MCF 10A (cell line): Measurements from ENCODE around the gene KAT7. TPM values are rescaled to one million over a fixed set of nuclear protein-coding genes. Genes with fewer than 3 reads are reported as not detected.

Experiments used
- BruUV-seq: library from RNA; stranded (reverse); fragments of 400-500 nt; replicated peaks from 2 replicates; lab custom pipeline; 2021; lab: Mats Ljungman, UMichigan
- CTCF ChIA-PET: fragments of 300-600 bp; sonication (Branson Sonifier 250); formaldehyde crosslinking; extraction: SDS; loops from one replicate; lab custom pipeline; 2021; ENCODE audit warnings: antibody characterized with exemption, inconsistent platforms; lab: Yijun Ruan, JAX
- POLR2A ChIA-PET: fragments of 300-600, 350-650 bp; sonication (Branson Sonifier 250); formaldehyde crosslinking; extraction: SDS; loops from one replicate; lab custom pipeline; 2020; ENCODE audit warnings: antibody characterized with exemption, inconsistent platforms; lab: Yijun Ruan, JAX
- DNase-seq: peaks from one replicate; pipeline ENCODE4 v3.0.0-alpha.2; 2018; ENCODE audit not compliant: unreplicated experiment
- H3K27ac Mint-ChIP-seq: one replicate; pipeline ENCODE4 v1.8.0; 2022; ENCODE audit warnings: mild to moderate bottlenecking, low read depth, mixed read lengths; ENCODE audit not compliant: unreplicated experiment
- H3K27me3 Mint-ChIP-seq: one replicate; pipeline ENCODE4 v1.8.0; 2022; ENCODE audit warnings: mixed read lengths; ENCODE audit not compliant: insufficient read depth, unreplicated experiment
- H3K36me3 Mint-ChIP-seq: one replicate; pipeline ENCODE4 v1.8.0; 2022; ENCODE audit warnings: mild to moderate bottlenecking, moderate library complexity, mixed read lengths; ENCODE audit not compliant: insufficient read depth, unreplicated experiment
- H3K4me1 Mint-ChIP-seq: one replicate; pipeline ENCODE4 v1.8.0; 2022; ENCODE audit warnings: mixed read lengths; ENCODE audit not compliant: insufficient read depth, unreplicated experiment
- H3K4me3 Mint-ChIP-seq: one replicate; pipeline ENCODE4 v1.8.0; 2022; ENCODE audit warnings: mild to moderate bottlenecking, moderate library complexity, mixed read lengths; ENCODE audit not compliant: unreplicated experiment
- H3K9me3 Mint-ChIP-seq: one replicate; pipeline ENCODE4 v1.8.0; 2022; ENCODE audit warnings: mixed read lengths; ENCODE audit not compliant: unreplicated experiment
- intact Hi-C: fragments of 100-400 bp; cut with micrococcal nuclease; formaldehyde crosslinking; loops from 2 replicates; pipeline ENCODE4 v1.14.1; 2022
- total RNA-seq: library from RNA; stranded (reverse); gene quantifications from 2 replicates; pipeline ENCODE4 v1.2.3, GENCODE V29; 2022
- TF ChIP-seq, protein P1 (sequence below): fragments of 200-600 bp; IDR thresholded peaks from one replicate; pipeline ENCODE4 v1.8.0; 2022; ENCODE audit warnings: antibody characterized with exemption, mild to moderate bottlenecking; ENCODE audit not compliant: unreplicated experiment

KAT7 gene
- total RNA-seq, 1 experiment from 2014 or later, result 53.7 TPM

DNA sequence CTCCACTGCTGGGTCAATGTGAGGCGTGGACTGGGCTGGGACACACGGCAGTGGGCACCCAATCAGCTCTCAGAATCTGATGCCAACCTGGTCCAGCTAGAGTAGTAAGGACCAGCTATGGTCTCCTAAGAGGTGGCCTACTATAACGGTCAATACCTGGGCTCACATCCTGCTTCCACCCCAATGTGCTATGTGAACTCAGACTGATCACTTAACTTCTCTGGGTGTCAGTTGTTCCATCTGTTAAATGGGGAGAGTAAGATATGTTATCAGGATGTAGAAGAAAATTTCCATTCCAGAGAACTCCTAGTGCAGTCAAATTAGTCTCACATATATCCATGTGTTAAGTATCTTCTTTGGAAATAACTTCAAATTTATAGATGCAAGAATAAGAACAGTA is 38.8 kb upstream of the KAT7 start:
- intact Hi-C loops, result no loop called here
- no TSS peak for BruUV-seq
- TF ChIP-seq, protein P1, sequence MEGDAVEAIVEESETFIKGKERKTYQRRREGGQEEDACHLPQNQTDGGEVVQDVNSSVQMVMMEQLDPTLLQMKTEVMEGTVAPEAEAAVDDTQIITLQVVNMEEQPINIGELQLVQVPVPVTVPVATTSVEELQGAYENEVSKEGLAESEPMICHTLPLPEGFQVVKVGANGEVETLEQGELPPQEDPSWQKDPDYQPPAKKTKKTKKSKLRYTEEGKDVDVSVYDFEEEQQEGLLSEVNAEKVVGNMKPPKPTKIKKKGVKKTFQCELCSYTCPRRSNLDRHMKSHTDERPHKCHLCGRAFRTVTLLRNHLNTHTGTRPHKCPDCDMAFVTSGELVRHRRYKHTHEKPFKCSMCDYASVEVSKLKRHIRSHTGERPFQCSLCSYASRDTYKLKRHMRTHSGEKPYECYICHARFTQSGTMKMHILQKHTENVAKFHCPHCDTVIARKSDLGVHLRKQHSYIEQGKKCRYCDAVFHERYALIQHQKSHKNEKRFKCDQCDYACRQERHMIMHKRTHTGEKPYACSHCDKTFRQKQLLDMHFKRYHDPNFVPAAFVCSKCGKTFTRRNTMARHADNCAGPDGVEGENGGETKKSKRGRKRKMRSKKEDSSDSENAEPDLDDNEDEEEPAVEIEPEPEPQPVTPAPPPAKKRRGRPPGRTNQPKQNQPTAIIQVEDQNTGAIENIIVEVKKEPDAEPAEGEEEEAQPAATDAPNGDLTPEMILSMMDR, result no peak
- Mint-ChIP-seq H3K36me3 (no peaks in the 10 kb centered on the region), H3K27ac (no peak overlapping the region), H3K27me3 (no peaks in the 10 kb centered on the region), H3K9me3 (no peaks in the 10 kb centered on the region), H3K4me1 (no peaks in the 10 kb centered on the region), H3K4me3 (no peak overlapping the region)
- ChIA-PET CTCF (no interaction called here), POLR2A (interaction anchor here (0.8 kb wide), 1 partner anchor 18 kb away, joined by 3 read pairs; no protein-coding TSS in a partner anchor)
- no peak for DNase-seq

DNA sequence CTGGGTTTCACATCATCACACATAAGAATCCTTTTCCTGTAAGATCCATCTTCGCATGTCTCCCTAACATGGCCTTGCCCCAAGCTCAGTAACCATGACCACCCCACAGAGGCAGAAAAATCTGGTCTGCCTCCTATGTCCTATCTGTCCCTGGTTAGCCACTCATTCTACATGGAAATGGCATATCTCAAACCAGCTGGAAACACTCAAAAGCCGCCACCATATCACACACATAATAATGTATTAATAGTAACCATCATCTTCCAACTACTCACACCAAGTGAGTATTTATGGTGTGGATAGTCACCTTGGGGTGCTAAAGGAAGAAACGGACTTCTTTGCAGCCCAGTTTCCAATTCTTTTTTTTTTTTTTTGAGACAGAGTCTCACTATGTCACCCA is 36.0 kb upstream of the KAT7 start:
- H3K36me3 Mint-ChIP-seq, result no peaks in the 10 kb centered on the region
- no peak overlapping the region for H3K27ac Mint-ChIP-seq

GRCh38 chr17:49753959-49754391 is 34.5 kb upstream of the KAT7 start:
- CTCF ChIA-PET, result no interaction called here
- intact Hi-C loops, result no loop called here
- Mint-ChIP-seq H3K4me3 (no peak overlapping the region), H3K27me3 (no peaks in the 10 kb centered on the region), H3K36me3 (no peaks in the 10 kb centered on the region), H3K9me3 (no peaks in the 10 kb centered on the region), H3K27ac (no peak overlapping the region), H3K4me1 (no peaks in the 10 kb centered on the region)
- no TSS peak for BruUV-seq
- no peak for DNase-seq
- TF ChIP-seq, protein P1, result no peak
- POLR2A ChIA-PET, result no interaction called here

More for the DNA sequence above, 36.0 kb upstream of the KAT7 start:
- intact Hi-C loops, result no loop called here
- BruUV-seq, result no TSS peak
- POLR2A ChIA-PET, result no interaction called here
- H3K9me3 Mint-ChIP-seq, result no peaks in the 10 kb centered on the region
- DNase-seq, result no peak
- H3K4me1 Mint-ChIP-seq, result no peaks in the 10 kb centered on the region
- H3K4me3 Mint-ChIP-seq, result no peak overlapping the region
- no peaks in the 10 kb centered on the region for H3K27me3 Mint-ChIP-seq
- TF ChIP-seq, protein P1, result no peak
- CTCF ChIA-PET, result interaction anchor here (0.7 to 1.2 kb wide), 2 partner anchors 45 to 185 kb away, joined by 3 to 4 read pairs; partner anchors contain the start of gene SLC35B1

- intact Hi-C loops, result no loop called here
- TF ChIP-seq, protein P1, result no peak
- Mint-ChIP-seq H3K36me3 (no peaks in the 10 kb centered on the region), H3K4me3 (no peak overlapping the region), H3K27ac (no peak overlapping the region), H3K4me1 (no peaks in the 10 kb centered on the region), H3K27me3 (no peaks in the 10 kb centered on the region), H3K9me3 (no peaks in the 10 kb centered on the region)
- DNase-seq, result no peak
- ChIA-PET POLR2A (interaction anchor here (0.7 to 1.1 kb wide), 2 partner anchors 14 to 97 kb away, joined by 3 read pairs; no protein-coding TSS in a partner anchor), CTCF (interaction anchor here (0.7 to 1.1 kb wide), 2 partner anchors 320 to 926 kb away, joined by 3 read pairs; no protein-coding TSS in a partner anchor)
- BruUV-seq, result no TSS peak
Observed at GRCh38 chr17:49755663-49756283, 32.7 kb upstream of the KAT7 start.
